ENCODE results near the gene HNRNPH2.

Gene HNRNPH2

GRCh38 chrX:101391831-101392230, 16.2 kb upstream of the HNRNPH2 start:
- Histone ChIP-seq H3K4me3 (ENCODE audit: low read depth, low read length) (peak overlapping the region; percentile 76), H3K27ac (peak overlapping the region; percentile 75; the same call in 1 of the 2 replicates), H3K9me3 (ENCODE audit: severe bottlenecking) (peaks cover 3% of the 10 kb centered on the region), H3K36me3 (peaks cover 29% of the 10 kb centered on the region), H3K27me3 (ENCODE audit: insufficient read depth, low read depth, severe bottlenecking) (peaks cover 4% of the 10 kb centered on the region)
- no peak for DNase-seq
- TF ChIP-seq CTCF (IDR thresholded peaks at IDR 0.05; ENCODE audit: low read depth, low read length) = no peak

GRCh38 chrX:101393530-101394305, 14.3 kb upstream of the HNRNPH2 start:
- Histone ChIP-seq H3K4me3 (ENCODE audit: low read depth, low read length) (no peak overlapping the region), H3K27me3 (ENCODE audit: insufficient read depth, low read depth, severe bottlenecking) (peaks cover 4% of the 10 kb centered on the region), H3K27ac (no peak overlapping the region), H3K9me3 (ENCODE audit: severe bottlenecking) (peaks cover 3% of the 10 kb centered on the region), H3K36me3 (peaks cover 29% of the 10 kb centered on the region)
- TF ChIP-seq CTCF (IDR thresholded peaks at IDR 0.05; ENCODE audit: low read depth, low read length) = no peak
- DNase-seq = no peak

DNA sequence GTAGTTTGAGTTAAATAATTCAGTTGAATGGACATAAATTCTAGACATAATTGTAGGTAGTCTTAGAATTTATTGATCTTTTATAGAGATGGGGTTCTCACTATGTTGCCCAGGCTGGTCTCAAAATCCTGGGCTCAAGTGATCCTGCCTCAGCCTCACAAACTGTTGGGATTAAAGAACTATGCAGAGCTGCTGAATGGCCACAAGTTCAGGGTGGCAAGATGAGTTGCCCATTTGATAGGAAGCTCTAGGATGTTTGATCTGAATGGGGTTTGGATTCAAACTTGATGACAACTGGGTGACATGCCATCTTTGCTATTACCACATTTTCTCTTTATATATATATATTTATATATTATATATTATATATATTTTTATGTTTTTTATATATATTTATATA, 13.7 kb upstream of the HNRNPH2 start:
- Histone ChIP-seq H3K4me3 (ENCODE audit: low read depth, low read length) (no peak overlapping the region), H3K27ac (no peak overlapping the region), H3K27me3 (ENCODE audit: insufficient read depth, low read depth, severe bottlenecking) (peaks cover 7% of the 10 kb centered on the region), H3K9me3 (ENCODE audit: severe bottlenecking) (peaks cover 3% of the 10 kb centered on the region), H3K36me3 (peaks cover 29% of the 10 kb centered on the region)
- TF ChIP-seq CTCF (IDR thresholded peaks at IDR 0.05; ENCODE audit: low read depth, low read length) = no peak
- DNase-seq = no peak

DNA sequence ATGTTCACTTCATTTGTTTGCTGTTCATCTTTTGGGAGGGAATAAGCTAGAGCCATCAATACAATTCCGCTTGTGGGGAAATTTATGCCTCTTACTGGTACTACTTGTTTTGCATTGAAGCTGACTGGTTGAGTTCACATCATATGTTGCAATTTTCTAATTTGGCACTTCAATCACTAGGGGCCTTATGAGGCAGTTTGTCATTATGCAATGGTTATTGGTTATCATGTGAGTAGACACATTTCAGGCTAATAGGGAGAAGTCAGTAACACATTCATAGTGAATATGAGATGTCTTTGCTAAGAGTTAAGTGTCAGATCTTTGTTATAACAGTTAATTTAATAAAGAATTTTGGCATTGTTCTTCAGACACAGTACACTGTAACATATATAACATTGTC, 12.2 kb upstream of the HNRNPH2 start:
- peaks cover 30% of the 10 kb centered on the region for H3K36me3 ChIP-seq
- peaks cover 3% of the 10 kb centered on the region for H3K9me3 ChIP-seq (ENCODE audit: severe bottlenecking)
- no peak overlapping the region for H3K27ac ChIP-seq
- no peak for DNase-seq
- peaks cover 5% of the 10 kb centered on the region for H3K27me3 ChIP-seq (ENCODE audit: insufficient read depth, low read depth, severe bottlenecking)
- no peak overlapping the region for H3K4me3 ChIP-seq (ENCODE audit: low read depth, low read length)
- TF ChIP-seq CTCF (IDR thresholded peaks at IDR 0.05; ENCODE audit: low read depth, low read length) = no peak

DNA sequence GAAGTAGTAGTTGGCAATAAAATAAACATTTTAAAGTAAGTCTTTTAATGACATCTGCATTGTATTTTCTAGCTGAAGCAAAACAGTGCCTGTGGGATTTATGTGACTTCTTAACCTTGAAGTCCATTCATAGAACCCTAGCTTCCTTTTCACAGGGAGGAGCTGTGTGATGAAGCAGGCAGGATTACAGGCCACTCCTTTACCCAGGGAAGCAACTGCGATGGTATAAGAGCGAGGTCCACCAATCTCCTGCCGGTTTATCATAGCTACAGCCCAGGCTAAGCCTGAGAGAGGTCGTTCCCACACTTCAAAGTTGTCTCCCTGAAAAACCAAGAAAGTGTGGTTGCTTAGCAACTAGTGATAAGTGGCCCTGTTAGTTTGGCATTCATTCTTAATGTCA, 10.2 kb upstream of the HNRNPH2 start:
- no peak overlapping the region for H3K4me3 ChIP-seq (ENCODE audit: low read depth, low read length)
- H3K27ac ChIP-seq = no peak overlapping the region
- DNase-seq = no peak
- H3K27me3 ChIP-seq (ENCODE audit: insufficient read depth, low read depth, severe bottlenecking) = peaks cover 3% of the 10 kb centered on the region
- no peaks in the 10 kb centered on the region for H3K9me3 ChIP-seq (ENCODE audit: severe bottlenecking)
- H3K36me3 ChIP-seq = peaks cover 23% of the 10 kb centered on the region
- no peak for TF ChIP-seq CTCF (IDR thresholded peaks at IDR 0.05; ENCODE audit: low read depth, low read length)

GRCh38 chrX:101398694-101399093, 9.3 kb upstream of the HNRNPH2 start:
- H3K4me3 ChIP-seq (ENCODE audit: low read depth, low read length) = no peak overlapping the region
- peaks cover 23% of the 10 kb centered on the region for H3K36me3 ChIP-seq
- H3K9me3 ChIP-seq (ENCODE audit: severe bottlenecking) = no peaks in the 10 kb centered on the region
- no peak for DNase-seq
- H3K27ac ChIP-seq = no peak overlapping the region
- TF ChIP-seq CTCF (IDR thresholded peaks at IDR 0.05; ENCODE audit: low read depth, low read length) = no peak
- peaks cover 3% of the 10 kb centered on the region for H3K27me3 ChIP-seq (ENCODE audit: insufficient read depth, low read depth, severe bottlenecking)

Data from WERI-Rb-1 (cell line).